H1 (cell line): ENCODE data around the gene PKMYT1. TPM values are rescaled to one million over a fixed set of nuclear protein-coding genes. Genes with fewer than 3 reads are reported as not detected.

Experiments
- CTCF ChIA-PET: fragments of 300-600 bp; sonication (Branson Sonifier 250); formaldehyde crosslinking; loops from one replicate; lab custom pipeline; 2021; ENCODE audit not compliant: partially characterized antibody; lab: Charles Lee
- POLR2A ChIA-PET: fragments of 300-600 bp; sonication (Branson Sonifier 250); formaldehyde crosslinking; loops from one replicate; lab custom pipeline; 2021; ENCODE audit warnings: inconsistent platforms; ENCODE audit not compliant: partially characterized antibody; lab: Charles Lee
- DNase-seq, 2 experiments: peaks; one replicate each; pipeline versions ENCODE4 v3.0.0 to v3.0.0-alpha.2; 2010 to 2022; ENCODE audit warnings: low spot score in 2 of 2, low read depth in 1 of 2, mixed read lengths in 1 of 2
- FAIRE-seq: peaks from 2 replicates; lab custom pipeline; 2011; peaks lifted over from hg19 to GRCh38; lab: Jason Lieb, UNC
- H2AFZ ChIP-seq: 2 replicates; pipeline ENCODE4 v1.8.1; 2012; ENCODE audit warnings: low read length, inconsistent platforms
- H2AK5ac ChIP-seq: 2 replicates; pipeline ENCODE4 v1.6.1; 2013; ENCODE audit warnings: low read depth, low read length
- H2BK120ac ChIP-seq: replicated peaks from 2 replicates; pipeline ENCODE3; 2013; ENCODE audit warnings: low read depth, low read length, inconsistent platforms
- H2BK12ac ChIP-seq: 2 replicates; pipeline ENCODE4 v1.6.1; 2013; ENCODE audit warnings: low read depth, low read length
- H2BK15ac ChIP-seq: 2 replicates; pipeline ENCODE4 v1.6.1; 2013; ENCODE audit warnings: low read length
- H2BK20ac ChIP-seq: 2 replicates; pipeline ENCODE4 v1.6.1; 2013; ENCODE audit warnings: low read length
- H2BK5ac ChIP-seq: 2 replicates; pipeline ENCODE4 v1.6.1; 2013; ENCODE audit warnings: low read depth, low read length
- H3K14ac ChIP-seq: 2 replicates; pipeline ENCODE4 v1.6.1; 2013; ENCODE audit warnings: inconsistent platforms; ENCODE audit not compliant: insufficient read length
- H3K18ac ChIP-seq: 2 replicates; pipeline ENCODE4 v1.6.1; 2013; ENCODE audit warnings: low read length; ENCODE audit errors: extremely low read depth
- H3K23ac ChIP-seq: 2 replicates; pipeline ENCODE4 v1.6.1; 2013; ENCODE audit warnings: inconsistent platforms; ENCODE audit not compliant: insufficient read length
- H3K23me2 ChIP-seq: 2 replicates; pipeline ENCODE4 v1.6.1; 2013; ENCODE audit warnings: low read depth, low read length
- H3K27ac ChIP-seq: 2 replicates; pipeline ENCODE4 v1.6.1; 2011; ENCODE audit warnings: low read depth, low read length, inconsistent platforms
- H3K27me3 ChIP-seq, 4 experiments: replicated peaks in 1 of 4; 1 replicate in 1 of 4; 2 replicates in 3 of 4; pipeline versions ENCODE4 v1.6.1 to v1.8.1; 2011 to 2013; ENCODE audit warnings: low read length in 3 of 4, mild to moderate bottlenecking in 3 of 4, inconsistent platforms in 2 of 4, mixed read lengths in 2 of 4, moderate library complexity in 1 of 4; ENCODE audit not compliant: control insufficient read depth in 3 of 4, insufficient read depth in 3 of 4; ENCODE audit errors: extremely low read depth in 1 of 4
- H3K36me3 ChIP-seq, 4 experiments: 2 replicates each; pipeline versions ENCODE4 v1.6.1 to v1.8.1; 2011 to 2013; ENCODE audit warnings: mild to moderate bottlenecking in 4 of 4, low read length in 3 of 4, moderate library complexity in 2 of 4, control low read depth in 1 of 4, inconsistent platforms in 1 of 4; ENCODE audit not compliant: insufficient read depth in 4 of 4, control insufficient read depth in 2 of 4
- H3K4ac ChIP-seq: replicated peaks from 2 replicates; pipeline ENCODE3; 2013; ENCODE audit warnings: low read length, low read depth, mixed read lengths, inconsistent platforms; ENCODE audit not compliant: insufficient read length
- H3K4me1 ChIP-seq, 4 experiments: replicated peaks in 1 of 4; 1 replicate in 1 of 4; 2 replicates in 3 of 4; pipeline versions ENCODE4 v1.6.1 to v1.8.1; 2011 to 2013; ENCODE audit warnings: low read length in 3 of 4, inconsistent platforms in 2 of 4, mixed read lengths in 1 of 4; ENCODE audit not compliant: insufficient read depth in 4 of 4, control insufficient read depth in 3 of 4
- H3K4me2 ChIP-seq, 2 experiments: 2 replicates each; pipeline versions ENCODE4 v1.6.1 to v1.8.1; 2011 to 2013; ENCODE audit warnings: low read depth in 2 of 2, low read length in 2 of 2, control low read depth in 1 of 2, inconsistent platforms in 1 of 2, mild to moderate bottlenecking in 1 of 2; ENCODE audit not compliant: insufficient read depth in 1 of 2
- H3K4me3 ChIP-seq, 4 experiments: fragments of 200-600, 300-600 bp in 1 of 4; sonication (generic), shearing (Covaris generic), sonication (Bioruptor Twin) in 1 of 4; 2 replicates each; pipeline versions ENCODE4 v1.5.1 to v1.8.1; 2011 to 2016; ENCODE audit warnings: low read length in 4 of 4, low read depth in 3 of 4, control low read depth in 2 of 4, inconsistent platforms in 2 of 4, mild to moderate bottlenecking in 2 of 4, mixed read lengths in 1 of 4, moderate library complexity in 1 of 4; ENCODE audit not compliant: insufficient read depth in 2 of 4; ENCODE audit errors: extremely low read depth in 1 of 4
- H3K56ac ChIP-seq: replicated peaks from 2 replicates; pipeline ENCODE3; 2013; ENCODE audit warnings: low read depth, mild to moderate bottlenecking, mixed read lengths, low read length, inconsistent platforms; ENCODE audit not compliant: insufficient read length
- H3K79me1 ChIP-seq: 2 replicates; pipeline ENCODE4 v1.6.1; 2013; ENCODE audit warnings: low read depth, low read length, control low read depth
- H3K79me2 ChIP-seq, 2 experiments: 2 replicates each; pipeline versions ENCODE4 v1.6.1 to v1.8.1; 2012 to 2013; ENCODE audit warnings: low read length in 2 of 2, mild to moderate bottlenecking in 2 of 2, inconsistent platforms in 1 of 2; ENCODE audit not compliant: insufficient read depth in 2 of 2, control insufficient read depth in 1 of 2
- H3K9ac ChIP-seq, 4 experiments: replicated peaks in 1 of 4; 1 replicate in 1 of 4; 2 replicates in 3 of 4; pipeline versions ENCODE4 v1.6.1 to v1.8.1; 2011 to 2013; ENCODE audit warnings: low read depth in 3 of 4, low read length in 3 of 4, control low read depth in 2 of 4, mild to moderate bottlenecking in 2 of 4, moderate library complexity in 2 of 4, inconsistent platforms in 1 of 4; ENCODE audit errors: extremely low read depth in 1 of 4
- H3K9me3 ChIP-seq, 2 experiments: 2 replicates each; pipeline versions ENCODE4 v1.6.1 to v1.8.1; 2012 to 2013; ENCODE audit warnings: mild to moderate bottlenecking in 2 of 2, moderate library complexity in 2 of 2, control low read depth in 1 of 2, inconsistent platforms in 1 of 2, low read depth in 1 of 2, low read length in 1 of 2, mixed read lengths in 1 of 2; ENCODE audit not compliant: insufficient read depth in 2 of 2
- H4K20me1 ChIP-seq, 2 experiments: replicated peaks in 1 of 2; 2 replicates each; pipeline versions ENCODE3 to v1.8.1; 2011 to 2013; ENCODE audit warnings: inconsistent platforms in 2 of 2, low read length in 2 of 2, mild to moderate bottlenecking in 1 of 2; ENCODE audit not compliant: insufficient read depth in 2 of 2, control insufficient read depth in 1 of 2
- H4K5ac ChIP-seq: 2 replicates; pipeline ENCODE4 v1.6.1; 2013; ENCODE audit warnings: low read length, low read depth, mixed read lengths, inconsistent platforms; ENCODE audit not compliant: insufficient read length
- H4K8ac ChIP-seq: 2 replicates; pipeline ENCODE4 v1.8.0; 2013; ENCODE audit warnings: mild to moderate bottlenecking, moderate library complexity, low read length, inconsistent platforms; ENCODE audit not compliant: insufficient read depth; ENCODE audit errors: extremely low read depth
- H4K91ac ChIP-seq: replicated peaks from 2 replicates; pipeline ENCODE3; 2013; ENCODE audit warnings: low read length, mixed read lengths, inconsistent platforms; ENCODE audit not compliant: insufficient read length
- ATF2 ChIP-seq: IDR thresholded peaks from 2 replicates; pipeline ENCODE4 v1.6.1; 2012; ENCODE audit warnings: low read length, inconsistent platforms
- CBX5 ChIP-seq: fragments of 300-800, 300-1000 bp; sonication (generic); IDR thresholded peaks from 2 replicates; pipeline ENCODE4 v1.7.1; 2016; ENCODE audit warnings: antibody characterized with exemption, low read length, low read depth
- MAFK ChIP-seq: IDR thresholded peaks from 2 replicates; pipeline ENCODE4 v1.6.1; 2012; ENCODE audit warnings: low read depth, mild to moderate bottlenecking, improper control_type of control experiment, low read length
- POLR2A ChIP-seq, 2 experiments: IDR thresholded peaks; 1 replicate in 1 of 2; 2 replicates in 1 of 2; pipeline ENCODE4 v1.6.1; 2011; ENCODE audit warnings: low read depth in 2 of 2, low read length in 2 of 2, mild to moderate bottlenecking in 2 of 2; ENCODE audit errors: control extremely low read depth in 1 of 2
- POLR2AphosphoS5 ChIP-seq: IDR thresholded peaks from 2 replicates; pipeline ENCODE4 v1.6.1; 2011; ENCODE audit warnings: low read depth, low read length
- YY1 ChIP-seq: IDR thresholded peaks from 2 replicates; pipeline ENCODE4 v1.6.1; 2011; ENCODE audit warnings: low read depth, mild to moderate bottlenecking, low read length
- ZNF274 ChIP-seq: IDR thresholded peaks from 2 replicates; pipeline ENCODE4 v1.7.0; 2012; ENCODE audit warnings: low read length, borderline replicate concordance; ENCODE audit errors: extremely low read depth
- WGBS, 2 experiments: shearing (Covaris generic) in 1 of 2; methylation state at CpG; one replicate each; pipeline versions ENCODE4 v1.1.6 to v1.1.7; 2013 to 2015; ENCODE audit warnings: low lambda C conversion rate in 2 of 2, mixed read lengths in 2 of 2, inconsistent platforms in 1 of 2, low coverage in 1 of 2, missing lambda C conversion rate in 1 of 2; ENCODE audit not compliant: insufficient replicate concordance in 2 of 2, insufficient coverage in 1 of 2, insufficient read length in 1 of 2; ENCODE audit errors: extremely low coverage in 1 of 2, missing lambda C conversion rate in 1 of 2; 5-methylcytosine and 5-hydroxymethylcytosine counted together
- polyA plus RNA-seq, 7 experiments: library from polyadenylated mRNA; depleted of rRNA in 3 of 7; stranded (reverse) in 5 of 7; unstranded in 2 of 7; fragments of >200 nt in 5 of 7; fragments of 200-250 nt in 2 of 7; gene quantifications; 1 replicate in 5 of 7; 2 replicates in 1 of 7; 4 replicates in 1 of 7; pipeline versions ENCODE4 v1.2.1 to v1.2.3, GENCODE V29; 2011 to 2013; ENCODE audit warnings: missing spikeins in 2 of 7, mixed read lengths in 2 of 7
- total RNA-seq: library from RNA; stranded (reverse); fragmentation: NEBNext Ultra II Directional; extraction: Animal tissue kit (Norgen Biotek cat#: 25700); gene quantifications from 2 replicates; pipeline ENCODE4 v1.2.1, GENCODE V29; 2021

PKMYT1 gene
- total and polyA plus RNA-seq, 2 of the 8 experiments (the other 6 are each of a cell fraction or from before 2014, with no cell fraction given), result 74.7 to 85.2 TPM

- Histone ChIP-seq H4K8ac (no peak overlapping the region), H2BK12ac (no peak overlapping the region), H3K27me3 (no peaks in the 10 kb centered on the region), H3K4ac (no peak overlapping the region), H4K5ac (no peak overlapping the region), H3K4me1 (peaks cover 0 to 23% (median 20%) of the 10 kb centered on the region in 4 experiments; a peak in 6 of 7 replicates), H2AFZ (no peak overlapping the region), H2BK120ac (no peak overlapping the region), H3K79me2 (no peaks in the 10 kb centered on the region), H3K23ac (no peak overlapping the region), H3K79me1 (no peaks in the 10 kb centered on the region), H3K14ac (no peak overlapping the region), H3K18ac (no peak overlapping the region), H2BK20ac (no peak overlapping the region), H3K56ac (no peak overlapping the region), H3K36me3 (peaks cover 0 to 21% (median 11%) of the 10 kb centered on the region in 4 experiments; a peak in 7 of 8 replicates), H2BK15ac (no peak overlapping the region), H3K4me2 (no peak overlapping the region), H3K9ac (no peak overlapping the region), H2BK5ac (no peak overlapping the region), H2AK5ac (no peak overlapping the region), H3K9me3 (no peaks in the 10 kb centered on the region), H3K4me3 (no peak overlapping the region), H4K20me1 (peaks cover 9 to 31% of the 10 kb centered on the region in 2 experiments), H4K91ac (no peak overlapping the region), H3K27ac (no peak overlapping the region), H3K23me2 (peaks cover 17% of the 10 kb centered on the region; the same call in 1 of the 2 replicates)
- FAIRE-seq, result no peak
- no peak for DNase-seq
- CTCF ChIA-PET, result interaction anchor here (1.1 to 23.8 kb wide), 2 partner anchors 21 to 32 kb away, joined by 3 to 639 read pairs; partner anchors contain the start of gene CLDN9
- POLR2A ChIA-PET, result interaction anchor here (0.5 to 35.7 kb wide), 11 partner anchors 3 to 103 kb away, joined by 3 to 1808 read pairs (median 63); partner anchors contain the start of genes BICDL2, CLDN6, CLDN9 and HCFC1R1
- 89% methylated on average over 8 of the region's 8 CpGs; no CpG with 5 or more reads in 1 of the 2 experiments for WGBS, 2 experiments
- TF ChIP-seq MAFK (no peak), YY1 (no peak), CBX5 (no peak), POLR2A (IDR thresholded peaks at IDR 0.05; ENCODE audit: control extremely low read depth in 1 of 2, low read depth in 2 of 2, low read length in 2 of 2) (peak in 1 of 2 experiments; percentile 54; a peak in 1 of 3 replicates), ATF2 (no peak), POLR2AphosphoS5 (no peak; the same call in 1 of the 2 replicates), ZNF274 (no peak)
Measured at GRCh38 chr16:3026003-3026378, 45.7 kb upstream of the PKMYT1 start.
